SH-SY5Y (cell line): Measurements from ENCODE around the gene EGFLAM.

Source experiments
- GATA2 ChIP-seq: IDR thresholded peaks from 2 replicates; pipeline ENCODE4 v1.6.1; 2011; ENCODE audit warnings: mild to moderate bottlenecking, low read depth, low read length
- GATA3 ChIP-seq: IDR thresholded peaks from 2 replicates; pipeline ENCODE4 v1.6.1; 2011; ENCODE audit warnings: low read depth, mild to moderate bottlenecking, low read length, moderate library complexity

GRCh38 chr5:38384396-38384795 lies 126.0 kb downstream of the EGFLAM start:
- no peak for TF ChIP-seq GATA2
- TF ChIP-seq GATA3: no peak
